AG10803 (cell line): ENCODE results near the gene YY1.

Source experiments
- DNase-seq: peaks from one replicate; pipeline ENCODE4 v3.0.0; 2010; ENCODE audit warnings: low read depth
- H3K4me3 ChIP-seq: 2 replicates; pipeline ENCODE4 v1.5.1; 2011; ENCODE audit warnings: mild to moderate bottlenecking, low read length, control low read depth
- CTCF ChIP-seq: conservative IDR thresholded peaks from 2 replicates; pipeline ENCODE4 v1.5.1; 2011; ENCODE audit warnings: mild to moderate bottlenecking, low read length, control low read depth, inconsistent platforms

Gene YY1

GRCh38 chr14:100317912-100318808, 79.2 kb downstream of the YY1 start:
- TF ChIP-seq CTCF: peak; percentile 66
- DNase-seq: peak; percentile 61
- peak overlapping the region; percentile 42 for H3K4me3 ChIP-seq

GRCh38 chr14:100320157-100320856, 81.4 kb downstream of the YY1 start:
- TF ChIP-seq CTCF: no peak
- H3K4me3 ChIP-seq: no peak overlapping the region
- DNase-seq: no peak

- DNase-seq: no peak
- TF ChIP-seq CTCF: no peak
- no peak overlapping the region for H3K4me3 ChIP-seq
Observed at GRCh38 chr14:100321473-100322137, 82.7 kb downstream of the YY1 start.

- no peak overlapping the region for H3K4me3 ChIP-seq
- no peak for DNase-seq
- TF ChIP-seq CTCF: no peak
Observed at GRCh38 chr14:100322138-100322957, 83.4 kb downstream of the YY1 start.

- DNase-seq: no peak
- no peak for TF ChIP-seq CTCF
Observed at GRCh38 chr14:100323121-100323941, 84.4 kb downstream of the YY1 start, which contains the start of gene SLC25A47. SLC25A47 (plus strand) TSS chr14:100323339; CDS start chr14:100323415, 76 bp downstream.

GRCh38 chr14:100323942-100324307, 85.0 kb downstream of the YY1 start:
- no peak for DNase-seq
- TF ChIP-seq CTCF: no peak
- H3K4me3 ChIP-seq: no peak overlapping the region

More at GRCh38 chr14:100323121-100323941, 84.4 kb downstream of the YY1 start, which contains the start of gene SLC25A47:
- no peak within 1 kb of the TSS for H3K4me3 ChIP-seq
